ENCODE measurements around the gene C10orf90.

The C10orf90 gene

DNA sequence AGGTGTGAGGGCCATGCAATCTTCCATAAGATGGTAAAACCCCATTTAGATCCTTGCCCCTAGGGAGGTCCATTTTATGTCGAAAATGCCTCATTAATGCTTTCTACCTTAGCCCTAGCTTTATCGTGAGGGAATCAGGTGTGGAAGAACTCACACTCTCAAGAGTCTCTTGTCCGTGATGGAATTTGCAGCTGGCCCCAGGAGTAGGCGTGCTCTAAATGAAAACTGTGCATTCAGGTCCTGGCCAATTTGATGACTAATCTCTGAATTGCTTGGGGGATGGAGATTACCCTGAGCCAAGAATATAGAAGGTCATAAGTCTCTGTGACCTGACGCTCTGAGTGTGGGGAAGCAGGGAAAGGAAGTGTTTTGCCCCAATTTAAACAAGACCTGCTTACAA, 6.6 kb downstream of the C10orf90 start:
- Histone ChIP-seq H3K27ac (ENCODE audit: extremely low read depth, low read depth, low read length) (no peak overlapping the region), H3K4me1 (ENCODE audit: control insufficient read depth, insufficient read depth, low read length) (no peaks in the 10 kb centered on the region), H3K36me3 (ENCODE audit: control insufficient read depth in 2 of 2, insufficient read depth in 1 of 2, low read length in 2 of 2) (no peaks in the 10 kb centered on the region), H3K9me3 (ENCODE audit: control insufficient read depth, insufficient read depth, low read depth, low read length) (no peaks in the 10 kb centered on the region), H3K4me3 (ENCODE audit: low read depth, low read length) (no peak overlapping the region)
- ChIA-PET CTCF (no interaction called here), POLR2A (no interaction called here)
- TF ChIP-seq YY2 (tag by site-specific recombination; IDR thresholded peaks at IDR 0.05) (no peak), PRDM1 (tag by site-specific recombination; IDR thresholded peaks at IDR 0.05) (no peak), CTCF (tag by site-specific recombination; IDR thresholded peaks at IDR 0.05) (no peak), ZNF626 (tag by site-specific recombination; IDR thresholded peaks at IDR 0.05) (no peak), PBX3 (CRISPR knock-in tag; IDR thresholded peaks at IDR 0.05) (no peak), ZNF350 (tag by site-specific recombination; IDR thresholded peaks at IDR 0.05) (no peak), GLIS2 (tag by site-specific recombination; IDR thresholded peaks at IDR 0.05) (no peak), ZNF747 (tag by site-specific recombination; IDR thresholded peaks at IDR 0.05) (no peak), ZBTB1 (tag by site-specific recombination; IDR thresholded peaks at IDR 0.05) (no peak), ZNF138 (tag by site-specific recombination; IDR thresholded peaks at IDR 0.05; ENCODE audit: borderline replicate concordance) (no peak), OSR2 (tag by site-specific recombination; IDR thresholded peaks at IDR 0.05) (no peak), ZFP41 (tag by site-specific recombination; IDR thresholded peaks at IDR 0.05; ENCODE audit: borderline replicate concordance) (no peak), RBAK (tag by site-specific recombination; IDR thresholded peaks at IDR 0.05) (no peak)
- TF ChIP-seq, protein P1, sequence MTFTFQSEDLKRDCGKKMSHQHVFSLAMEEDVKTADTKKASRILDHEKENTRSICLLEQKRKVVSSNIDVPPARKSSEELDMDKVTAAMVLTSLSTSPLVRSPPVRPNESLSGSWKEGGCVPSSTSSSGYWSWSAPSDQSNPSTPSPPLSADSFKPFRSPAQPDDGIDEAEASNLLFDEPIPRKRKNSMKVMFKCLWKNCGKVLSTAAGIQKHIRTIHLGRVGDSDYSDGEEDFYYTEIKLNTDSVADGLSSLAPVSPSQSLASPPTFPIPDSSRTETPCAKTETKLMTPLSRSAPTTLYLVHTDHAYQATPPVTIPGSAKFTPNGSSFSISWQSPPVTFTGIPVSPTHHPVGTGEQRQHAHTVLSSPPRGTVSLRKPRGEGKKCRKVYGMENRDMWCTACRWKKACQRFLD (tag by site-specific recombination; IDR thresholded peaks at IDR 0.05) = no peak
- TF ChIP-seq, protein P2, sequence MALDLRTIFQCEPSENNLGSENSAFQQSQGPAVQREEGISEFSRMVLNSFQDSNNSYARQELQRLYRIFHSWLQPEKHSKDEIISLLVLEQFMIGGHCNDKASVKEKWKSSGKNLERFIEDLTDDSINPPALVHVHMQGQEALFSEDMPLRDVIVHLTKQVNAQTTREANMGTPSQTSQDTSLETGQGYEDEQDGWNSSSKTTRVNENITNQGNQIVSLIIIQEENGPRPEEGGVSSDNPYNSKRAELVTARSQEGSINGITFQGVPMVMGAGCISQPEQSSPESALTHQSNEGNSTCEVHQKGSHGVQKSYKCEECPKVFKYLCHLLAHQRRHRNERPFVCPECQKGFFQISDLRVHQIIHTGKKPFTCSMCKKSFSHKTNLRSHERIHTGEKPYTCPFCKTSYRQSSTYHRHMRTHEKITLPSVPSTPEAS (tag by site-specific recombination; IDR thresholded peaks at IDR 0.05) = no peak

GRCh38 chr10:126663328-126663727, 7.2 kb downstream of the C10orf90 start:
- Histone ChIP-seq H3K9me3 (ENCODE audit: control insufficient read depth, insufficient read depth, low read depth, low read length) (no peaks in the 10 kb centered on the region), H3K4me1 (ENCODE audit: control insufficient read depth, insufficient read depth, low read length) (no peaks in the 10 kb centered on the region), H3K27ac (ENCODE audit: extremely low read depth, low read depth, low read length) (no peak overlapping the region), H3K4me3 (ENCODE audit: low read depth, low read length) (no peak overlapping the region), H3K36me3 (ENCODE audit: control insufficient read depth in 2 of 2, insufficient read depth in 1 of 2, low read length in 2 of 2) (no peaks in the 10 kb centered on the region)
- POLR2A ChIA-PET = no interaction called here
- CTCF ChIA-PET = no interaction called here
- TF ChIP-seq ZNF169 (tag by site-specific recombination; IDR thresholded peaks at IDR 0.05) = no peak
- TF ChIP-seq SP2 (tag by site-specific recombination; IDR thresholded peaks at IDR 0.05) = no peak
- no peak for TF ChIP-seq ZFHX2 (tag by site-specific recombination; conservative IDR thresholded peaks at IDR 0.05)
- TF ChIP-seq, protein P3, sequence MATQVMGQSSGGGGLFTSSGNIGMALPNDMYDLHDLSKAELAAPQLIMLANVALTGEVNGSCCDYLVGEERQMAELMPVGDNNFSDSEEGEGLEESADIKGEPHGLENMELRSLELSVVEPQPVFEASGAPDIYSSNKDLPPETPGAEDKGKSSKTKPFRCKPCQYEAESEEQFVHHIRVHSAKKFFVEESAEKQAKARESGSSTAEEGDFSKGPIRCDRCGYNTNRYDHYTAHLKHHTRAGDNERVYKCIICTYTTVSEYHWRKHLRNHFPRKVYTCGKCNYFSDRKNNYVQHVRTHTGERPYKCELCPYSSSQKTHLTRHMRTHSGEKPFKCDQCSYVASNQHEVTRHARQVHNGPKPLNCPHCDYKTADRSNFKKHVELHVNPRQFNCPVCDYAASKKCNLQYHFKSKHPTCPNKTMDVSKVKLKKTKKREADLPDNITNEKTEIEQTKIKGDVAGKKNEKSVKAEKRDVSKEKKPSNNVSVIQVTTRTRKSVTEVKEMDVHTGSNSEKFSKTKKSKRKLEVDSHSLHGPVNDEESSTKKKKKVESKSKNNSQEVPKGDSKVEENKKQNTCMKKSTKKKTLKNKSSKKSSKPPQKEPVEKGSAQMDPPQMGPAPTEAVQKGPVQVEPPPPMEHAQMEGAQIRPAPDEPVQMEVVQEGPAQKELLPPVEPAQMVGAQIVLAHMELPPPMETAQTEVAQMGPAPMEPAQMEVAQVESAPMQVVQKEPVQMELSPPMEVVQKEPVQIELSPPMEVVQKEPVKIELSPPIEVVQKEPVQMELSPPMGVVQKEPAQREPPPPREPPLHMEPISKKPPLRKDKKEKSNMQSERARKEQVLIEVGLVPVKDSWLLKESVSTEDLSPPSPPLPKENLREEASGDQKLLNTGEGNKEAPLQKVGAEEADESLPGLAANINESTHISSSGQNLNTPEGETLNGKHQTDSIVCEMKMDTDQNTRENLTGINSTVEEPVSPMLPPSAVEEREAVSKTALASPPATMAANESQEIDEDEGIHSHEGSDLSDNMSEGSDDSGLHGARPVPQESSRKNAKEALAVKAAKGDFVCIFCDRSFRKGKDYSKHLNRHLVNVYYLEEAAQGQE (tag by site-specific recombination; IDR thresholded peaks at IDR 0.05) = no peak
- no peak for TF ChIP-seq ZNF433 (tag by site-specific recombination; IDR thresholded peaks at IDR 0.05; ENCODE audit: low read depth)
- TF ChIP-seq OVOL3 (tag by site-specific recombination; IDR thresholded peaks at IDR 0.05) = no peak
- no peak for TF ChIP-seq ZNF548 (tag by site-specific recombination; IDR thresholded peaks at IDR 0.05)
- no peak for TF ChIP-seq ZNF121 (tag by site-specific recombination; IDR thresholded peaks at IDR 0.05)

All from HEK293 (cell line).